HG03039 (cell line): ENCODE results near the gene SMIM29.

Experiments used
- ATAC-seq: cut with Tn5 transposase; IDR thresholded peaks from one replicate; pipeline ENCODE4 v1.9.1; 2021; ENCODE audit warnings: mild to moderate bottlenecking, moderate library complexity; ENCODE audit not compliant: unreplicated experiment

SMIM29 gene

DNA sequence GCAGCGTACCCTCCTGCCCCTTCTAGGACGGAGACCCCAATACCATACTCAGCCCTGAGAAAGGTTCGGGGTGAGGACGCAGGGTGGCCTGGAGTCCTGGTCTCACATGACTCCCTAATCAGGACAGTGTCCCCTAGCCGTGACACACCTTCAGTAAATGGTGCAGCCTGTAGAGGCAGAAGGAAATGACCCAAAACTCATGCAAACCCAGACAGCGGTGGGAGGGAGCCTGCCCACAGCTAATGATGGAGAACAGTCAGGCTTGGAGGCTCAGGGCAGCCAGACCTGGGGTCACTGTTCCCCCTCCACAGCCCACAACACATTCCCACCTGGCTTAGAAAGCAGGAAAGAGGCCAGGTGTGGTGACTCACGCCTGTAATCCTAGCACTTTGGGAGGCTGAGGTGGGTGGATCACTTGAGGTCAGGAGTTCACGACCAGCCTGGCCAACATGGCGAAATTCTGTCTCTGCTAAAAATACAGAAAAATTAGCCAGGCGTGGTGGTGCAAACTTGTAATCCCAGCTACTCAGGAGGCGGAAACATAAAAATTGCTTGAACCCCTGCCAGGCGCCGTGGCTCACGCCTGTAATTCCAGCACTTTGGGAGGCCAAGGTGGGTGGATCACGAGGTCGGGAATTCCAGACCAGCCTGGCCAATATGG, 20.9 kb downstream of the SMIM29 start:
- no peak for ATAC-seq

DNA sequence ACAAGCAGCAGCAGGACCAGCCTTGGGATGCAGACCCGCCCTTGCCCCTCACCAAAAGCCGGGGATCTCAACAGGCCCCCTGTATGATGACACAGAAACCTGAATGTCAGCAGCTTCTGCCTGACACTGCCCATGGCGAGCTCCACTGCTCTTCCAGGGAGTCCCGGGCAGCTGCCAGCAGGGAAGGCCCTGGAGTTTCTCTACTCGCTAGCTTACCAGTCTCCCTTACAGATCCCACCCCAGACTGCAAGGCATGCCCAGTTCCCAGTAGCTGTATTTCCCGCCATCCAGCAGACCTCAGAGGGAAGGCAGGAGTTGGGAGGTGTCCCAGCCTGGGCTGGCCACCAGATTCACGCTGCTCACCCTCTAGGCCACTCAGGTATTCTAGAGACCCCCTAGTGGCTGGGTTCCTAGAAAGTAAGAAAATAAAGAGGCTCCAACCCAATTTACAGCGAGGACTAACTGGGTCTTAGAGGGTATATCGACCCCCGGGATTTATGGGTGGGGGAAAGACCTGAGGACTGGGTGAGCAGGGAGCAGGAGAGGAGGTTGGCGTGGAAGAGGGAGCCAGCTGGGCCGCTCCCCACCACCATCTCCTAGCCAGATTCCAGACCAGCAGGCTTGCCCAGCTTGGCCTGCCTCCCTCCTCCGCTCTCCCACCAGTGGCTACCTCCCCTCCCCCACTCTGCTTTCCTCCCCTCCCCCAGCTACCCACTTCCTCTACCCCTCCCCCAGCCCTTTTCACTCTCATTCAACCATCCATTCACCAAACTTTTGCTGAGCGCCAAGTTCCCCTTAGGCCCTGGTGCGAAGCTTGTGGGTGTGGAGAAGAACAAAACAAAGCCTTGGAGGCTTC, 21.8 kb downstream of the SMIM29 start:
- ATAC-seq = no peak

GRCh38 chr6:34226066-34226465, 22.7 kb downstream of the SMIM29 start:
- ATAC-seq = no peak

DNA sequence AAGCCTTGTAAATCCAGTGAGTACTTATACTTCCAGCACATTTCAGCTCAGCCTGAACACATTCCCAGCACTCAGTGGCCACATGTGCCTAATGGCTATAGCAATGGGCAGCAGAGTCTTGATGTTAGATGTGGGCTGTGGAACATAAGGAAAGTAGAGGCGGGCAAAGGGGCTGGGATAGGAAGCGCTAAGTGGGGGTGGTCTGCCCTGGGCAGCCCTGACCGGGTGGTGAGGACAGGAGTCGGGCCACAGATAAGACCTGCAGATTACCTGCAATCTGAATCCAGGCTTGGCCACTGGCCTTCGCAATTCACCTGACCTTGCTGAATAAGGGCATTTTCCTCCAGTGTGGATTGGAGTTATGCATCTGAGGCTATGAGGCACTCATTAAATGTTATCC, 23.3 kb downstream of the SMIM29 start:
- ATAC-seq = no peak

GRCh38 chr6:34223956-34224940, 24.6 kb downstream of the SMIM29 start:
- peak; percentile 78 for ATAC-seq

GRCh38 chr6:34223381-34223955, 25.3 kb downstream of the SMIM29 start:
- ATAC-seq = no peak

- ATAC-seq = no peak
Measured at GRCh38 chr6:34218691-34219090, 30.1 kb downstream of the SMIM29 start.

DNA sequence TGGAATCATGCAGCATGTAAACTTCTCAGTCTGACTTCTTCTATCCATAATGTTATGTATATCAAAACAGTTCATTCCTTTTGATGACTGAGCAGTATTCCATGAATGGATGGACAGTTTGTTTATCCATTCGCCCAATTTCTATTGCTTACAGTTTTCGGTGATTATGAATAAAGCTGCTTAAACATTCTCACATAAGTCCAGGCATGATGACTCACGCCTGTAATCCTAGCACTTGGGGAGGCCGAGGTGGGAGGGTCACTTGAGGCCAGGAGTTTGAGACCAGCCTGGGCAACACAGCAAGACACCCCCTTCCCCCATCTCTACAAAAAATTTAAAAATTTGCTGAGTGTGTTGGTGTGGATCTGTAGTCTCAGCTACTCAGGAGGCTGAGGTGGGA, 35.0 kb downstream of the SMIM29 start:
- ATAC-seq = no peak

- ATAC-seq = no peak
Measured at GRCh38 chr6:34207695-34208443, 40.9 kb downstream of the SMIM29 start.

- no peak for ATAC-seq
Measured at GRCh38 chr6:34206726-34207125, 42.1 kb downstream of the SMIM29 start.

DNA sequence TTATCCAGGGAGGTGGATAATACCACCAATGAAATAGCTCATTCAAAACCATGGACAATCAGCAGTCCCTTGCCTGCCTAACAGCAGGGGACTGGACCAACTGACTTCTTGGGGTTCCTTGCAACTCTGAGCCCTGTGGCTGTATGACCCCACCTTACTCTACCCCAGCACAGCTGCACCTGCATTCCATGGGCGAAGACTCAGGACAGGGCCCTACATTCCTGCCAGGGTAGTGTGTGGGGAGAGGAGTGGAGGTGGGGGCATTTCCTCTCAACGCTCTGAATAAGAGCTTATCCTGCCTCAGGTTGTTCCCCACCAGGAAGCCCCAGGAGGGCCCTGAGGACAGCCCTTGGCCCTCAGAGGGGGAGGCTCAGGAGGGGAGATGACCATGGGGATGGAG, 42.9 kb downstream of the SMIM29 start:
- no peak for ATAC-seq

DNA sequence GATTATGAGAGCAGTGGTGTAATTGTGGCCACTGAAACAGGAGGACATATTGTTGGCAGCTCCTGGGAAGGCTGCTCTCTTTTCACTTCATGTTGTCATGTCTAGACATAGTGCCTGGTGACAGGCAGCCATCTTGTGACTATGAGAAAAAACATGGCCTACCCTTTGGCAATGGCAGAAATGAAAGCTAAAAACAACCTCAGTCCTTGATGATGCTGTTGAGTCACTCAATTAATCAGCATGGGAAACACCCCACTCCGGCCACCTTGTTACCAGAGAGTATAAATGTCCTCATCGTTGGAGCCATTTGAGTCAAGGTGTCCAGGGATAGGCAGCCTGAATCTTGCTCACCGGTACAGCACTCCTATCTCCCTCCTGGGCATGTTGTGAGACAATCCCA, 43.3 kb downstream of the SMIM29 start:
- ATAC-seq = no peak

GRCh38 chr6:34204693-34205092, 44.1 kb downstream of the SMIM29 start:
- no peak for ATAC-seq

DNA sequence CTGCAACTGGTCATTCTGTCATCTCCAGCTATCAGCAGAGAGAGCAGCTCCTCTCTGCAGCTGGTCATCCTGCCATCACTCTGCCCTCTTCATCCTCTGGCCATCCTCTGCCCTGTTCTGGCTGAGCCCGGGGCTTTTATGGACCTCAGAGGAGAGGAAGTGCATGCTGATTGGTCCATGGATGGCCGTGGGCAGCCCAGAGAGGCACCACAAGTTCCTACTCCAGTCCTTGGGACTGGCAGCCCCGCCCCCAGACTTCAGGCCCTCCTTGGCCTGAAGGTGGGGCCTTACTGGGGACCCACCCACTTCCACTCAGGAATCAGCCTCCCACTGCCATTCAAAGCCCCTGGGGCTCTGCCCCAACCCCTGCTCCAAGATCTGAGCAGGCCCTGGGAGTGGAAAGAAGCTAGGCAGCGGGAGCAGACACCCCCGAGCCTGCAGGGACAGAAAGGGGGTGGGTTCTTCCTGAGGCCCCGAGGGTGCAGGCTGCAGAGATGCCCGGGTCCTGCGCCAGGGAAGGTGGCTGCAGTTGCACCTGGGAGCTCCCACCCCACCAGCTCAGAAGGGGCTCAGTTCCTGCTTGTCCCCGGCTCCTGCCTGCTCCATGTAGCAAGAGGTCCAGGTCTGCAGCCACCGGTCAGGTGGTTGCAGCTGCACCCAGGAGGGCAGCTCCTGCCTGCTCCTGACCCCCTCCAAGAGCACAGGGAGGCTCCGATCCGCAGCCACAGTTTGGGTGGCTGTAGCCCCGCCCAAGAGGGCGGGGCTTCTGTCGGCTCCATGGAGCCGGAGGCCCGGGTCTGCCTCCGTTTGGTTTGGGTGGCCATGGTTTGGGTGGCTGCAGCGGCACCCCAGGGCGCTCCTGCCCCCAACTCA, 46.2 kb downstream of the SMIM29 start:
- ATAC-seq = no peak

GRCh38 chr6:34201455-34202107, 47.2 kb downstream of the SMIM29 start:
- no peak for ATAC-seq

DNA sequence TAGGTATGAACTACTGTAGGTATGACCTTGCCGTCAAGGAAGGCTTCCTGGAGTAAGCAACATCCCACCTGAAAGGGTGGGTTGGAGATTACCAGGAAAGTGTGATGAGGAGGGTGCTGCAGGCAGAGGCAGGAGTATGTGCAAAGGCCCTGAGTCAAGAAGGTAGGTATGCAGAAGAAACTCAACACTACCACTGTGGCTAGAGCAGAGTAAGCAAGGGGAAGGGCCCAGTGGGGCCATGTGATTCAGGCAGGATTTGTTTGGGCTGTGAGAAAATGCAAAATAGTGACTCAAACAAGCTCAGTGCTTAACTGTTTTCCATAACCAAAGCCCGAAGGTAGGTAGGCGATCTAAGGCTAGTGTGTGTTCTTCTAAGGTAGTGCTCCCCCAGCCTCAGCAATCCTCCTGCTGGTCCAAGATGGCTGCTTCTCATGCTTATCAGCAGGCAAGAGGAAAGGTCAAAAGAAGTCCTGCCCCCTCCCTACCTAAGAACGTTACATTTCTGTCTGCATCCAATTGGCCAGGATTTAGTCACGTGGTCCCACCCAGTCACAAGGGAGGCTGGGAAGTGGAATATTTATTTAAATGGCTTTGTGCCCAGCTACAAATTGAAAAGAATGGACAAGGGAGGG, 48.4 kb downstream of the SMIM29 start:
- no peak for ATAC-seq

DNA sequence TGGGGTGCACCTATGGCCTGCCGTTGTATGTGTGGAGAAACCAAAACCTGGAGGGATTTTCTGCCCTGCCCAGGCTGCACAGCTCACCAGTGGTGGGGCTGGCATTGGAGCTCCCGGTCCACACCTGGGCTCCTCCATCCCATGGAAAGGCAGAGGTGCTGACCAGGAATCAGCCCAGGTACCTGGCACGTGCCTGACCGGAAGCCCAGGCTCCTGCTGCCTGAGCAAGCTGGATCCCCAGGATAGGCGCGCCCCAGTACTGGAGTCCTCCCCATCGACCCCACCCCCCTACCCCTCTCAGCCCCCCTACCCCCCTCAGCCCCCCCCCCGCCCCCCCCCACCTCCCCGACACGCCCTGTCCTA, 52.0 kb downstream of the SMIM29 start:
- no peak for ATAC-seq
